ENCODE data around the gene ZDHHC13.

Gene ZDHHC13

GRCh38 chr11:19173004-19173689, 56.2 kb downstream of the ZDHHC13 start:
- no peak for DNase-seq

- no peak for DNase-seq
These were observed 57.1 kb downstream of the ZDHHC13 start for GRCh38 chr11:19173964-19174638.

- DNase-seq, result no peak
These were observed 59.7 kb downstream of the ZDHHC13 start for GRCh38 chr11:19176629-19177186.

- no peak for DNase-seq
These were observed 64.7 kb downstream of the ZDHHC13 start for GRCh38 chr11:19181531-19182261.

- no peak for DNase-seq
These were observed 66.7 kb downstream of the ZDHHC13 start for GRCh38 chr11:19183646-19184045.

- DNase-seq, result no peak
These were observed 68.1 kb downstream of the ZDHHC13 start for GRCh38 chr11:19185036-19185435.

- DNase-seq, result no peak
These were observed 68.6 kb downstream of the ZDHHC13 start for GRCh38 chr11:19185516-19186052.

- no peak for DNase-seq
These were observed 70.3 kb downstream of the ZDHHC13 start for GRCh38 chr11:19187114-19187832.

- DNase-seq, result no peak
These were observed 70.9 kb downstream of the ZDHHC13 start for GRCh38 chr11:19187833-19188258.

- DNase-seq, result no peak
These were observed 74.7 kb downstream of the ZDHHC13 start for GRCh38 chr11:19191530-19192169.

GRCh38 chr11:19193916-19194315, 76.9 kb downstream of the ZDHHC13 start:
- DNase-seq, result no peak

GRCh38 chr11:19194620-19195308, 77.8 kb downstream of the ZDHHC13 start:
- no peak for DNase-seq

GRCh38 chr11:19196432-19196831, 79.5 kb downstream of the ZDHHC13 start:
- no peak for DNase-seq

- DNase-seq, result no peak
These were observed 82.1 kb downstream of the ZDHHC13 start for GRCh38 chr11:19199048-19199447.

GRCh38 chr11:19199771-19200170, 82.8 kb downstream of the ZDHHC13 start:
- no peak for DNase-seq

GRCh38 chr11:19200410-19201201, 83.6 kb downstream of the ZDHHC13 start:
- peak; percentile 64 for DNase-seq

GRCh38 chr11:19201737-19202605, 85.0 kb downstream of the ZDHHC13 start, which contains the start of gene CSRP3:
Gene CSRP3 (minus strand): TSS chr11:19201983. CDS start chr11:19192448, 9,535 bp downstream.
- no peak for DNase-seq

- no peak for DNase-seq
These were observed 87.9 kb downstream of the ZDHHC13 start for GRCh38 chr11:19204836-19205235.

- DNase-seq, result no peak
These were observed 91.2 kb downstream of the ZDHHC13 start for GRCh38 chr11:19208181-19208580.
